GM12891 (cell line): ENCODE results near the gene RAB11B.
"Not testable (repeated sequence)": the region's sequence is repeated elsewhere in the genome, so short reads cannot be mapped to it uniquely, and the experiment has no call there.

Experiments
- DNase-seq: peaks from one replicate; pipeline ENCODE4 v3.0.0; 2011; ENCODE audit warnings: low spot score; ENCODE audit not compliant: insufficient read length
- FAIRE-seq: peaks from 2 replicates; lab custom pipeline; 2011; peaks lifted over from hg19 to GRCh38; lab: Jason Lieb, UNC
- PAX5 ChIP-seq: IDR thresholded peaks from 2 replicates; pipeline ENCODE4 v1.6.1; 2011; ENCODE audit warnings: low read length, moderate library complexity, mild to moderate bottlenecking; ENCODE audit not compliant: insufficient read depth, severe bottlenecking
- POLR2A ChIP-seq: IDR thresholded peaks from 2 replicates; pipeline ENCODE4 v1.6.1; 2011; ENCODE audit warnings: low read depth, low read length, control low read depth
- POLR2AphosphoS5 ChIP-seq: IDR thresholded peaks from 2 replicates; pipeline ENCODE4 v1.6.1; 2011; ENCODE audit warnings: low read depth, low read length, control low read depth
- POU2F2 ChIP-seq: IDR thresholded peaks from 2 replicates; pipeline ENCODE4 v1.6.1; 2011; ENCODE audit warnings: low read depth, mild to moderate bottlenecking, control low read depth, low read length, moderate library complexity
- SPI1 ChIP-seq: IDR thresholded peaks from 2 replicates; pipeline ENCODE4 v1.6.1; 2011; ENCODE audit warnings: low read depth, low read length, control low read depth
- TAF1 ChIP-seq: IDR thresholded peaks from 2 replicates; pipeline ENCODE4 v1.6.1; 2011; ENCODE audit warnings: low read depth, low read length, control low read depth

The RAB11B gene

GRCh38 chr19:8438236-8438635 lies 48.1 kb downstream of the RAB11B start:
- FAIRE-seq (no peak), DNase-seq (no peak)
- no peak for TF ChIP-seq POLR2AphosphoS5
- no peak for TF ChIP-seq POU2F2
- TF ChIP-seq POLR2A: no peak
- no peak for TF ChIP-seq TAF1
- TF ChIP-seq PAX5: no peak
- no peak for TF ChIP-seq SPI1

GRCh38 chr19:8441725-8442544 lies 51.8 kb downstream of the RAB11B start:
- TF ChIP-seq POLR2AphosphoS5: no peak
- no peak for TF ChIP-seq PAX5
- no peak for TF ChIP-seq TAF1
- TF ChIP-seq POU2F2: no peak
- no peak for TF ChIP-seq SPI1
- no peak for TF ChIP-seq POLR2A
- FAIRE-seq (no peak), DNase-seq (no peak)

- DNase-seq, FAIRE-seq: not testable (repeated sequence)
Observed at GRCh38 chr19:8444140-8444676, 54.0 kb downstream of the RAB11B start.

- no peak for TF ChIP-seq PAX5
- peak; percentile 97 for TF ChIP-seq TAF1
- TF ChIP-seq POLR2AphosphoS5: peak; percentile 91
- peak; percentile 83 for TF ChIP-seq POLR2A
- TF ChIP-seq POU2F2: peak; percentile 44; the same call in 1 of the 2 replicates
- TF ChIP-seq SPI1: no peak
- FAIRE-seq: peak; percentile 99
- peak; percentile 97 for DNase-seq
Observed at GRCh38 chr19:8444677-8445487, 54.7 kb downstream of the RAB11B start, which contains the start of gene HNRNPM. Gene HNRNPM (plus strand): TSS chr19:8444975. CDS start chr19:8444999, 24 bp downstream.

GRCh38 chr19:8445488-8446001 lies 55.4 kb downstream of the RAB11B start:
- DNase-seq (no peak), FAIRE-seq (peak; percentile 50)
- TF ChIP-seq POU2F2: no peak
- no peak for TF ChIP-seq TAF1
- no peak for TF ChIP-seq PAX5
- no peak for TF ChIP-seq POLR2A

- DNase-seq (no peak), FAIRE-seq (peak; percentile 71)
- TF ChIP-seq POLR2AphosphoS5 (no peak), PAX5 (no peak), POLR2A (no peak), SPI1 (no peak), POU2F2 (no peak), TAF1 (no peak)
Observed at GRCh38 chr19:8446061-8446709, 56.0 kb downstream of the RAB11B start.

GRCh38 chr19:8449830-8450229 lies 59.7 kb downstream of the RAB11B start:
- FAIRE-seq (no peak), DNase-seq (no peak)
- no peak for TF ChIP-seq POLR2AphosphoS5
- no peak for TF ChIP-seq TAF1
- TF ChIP-seq POU2F2: no peak
- TF ChIP-seq SPI1: no peak
- no peak for TF ChIP-seq PAX5
- TF ChIP-seq POLR2A: no peak

- TF ChIP-seq SPI1 (no peak), TAF1 (no peak), POLR2A (no peak), POLR2AphosphoS5 (no peak), POU2F2 (no peak), PAX5 (no peak)
- DNase-seq: no peak
- no peak for FAIRE-seq
Observed at GRCh38 chr19:8451377-8451776, 61.2 kb downstream of the RAB11B start.

- no peak for DNase-seq
- FAIRE-seq: no peak
- TF ChIP-seq POLR2A (no peak), POLR2AphosphoS5 (no peak), SPI1 (no peak), PAX5 (no peak), POU2F2 (no peak), TAF1 (no peak)
Observed at GRCh38 chr19:8451885-8452284, 61.7 kb downstream of the RAB11B start.
